GM18867 (cell line): ENCODE results near the gene B3GNT5.

Experiments used
- ATAC-seq: cut with Tn5 transposase; IDR thresholded peaks from one replicate; pipeline ENCODE4 v1.9.1; 2021; ENCODE audit warnings: mild to moderate bottlenecking, moderate library complexity; ENCODE audit not compliant: unreplicated experiment

Gene B3GNT5

DNA sequence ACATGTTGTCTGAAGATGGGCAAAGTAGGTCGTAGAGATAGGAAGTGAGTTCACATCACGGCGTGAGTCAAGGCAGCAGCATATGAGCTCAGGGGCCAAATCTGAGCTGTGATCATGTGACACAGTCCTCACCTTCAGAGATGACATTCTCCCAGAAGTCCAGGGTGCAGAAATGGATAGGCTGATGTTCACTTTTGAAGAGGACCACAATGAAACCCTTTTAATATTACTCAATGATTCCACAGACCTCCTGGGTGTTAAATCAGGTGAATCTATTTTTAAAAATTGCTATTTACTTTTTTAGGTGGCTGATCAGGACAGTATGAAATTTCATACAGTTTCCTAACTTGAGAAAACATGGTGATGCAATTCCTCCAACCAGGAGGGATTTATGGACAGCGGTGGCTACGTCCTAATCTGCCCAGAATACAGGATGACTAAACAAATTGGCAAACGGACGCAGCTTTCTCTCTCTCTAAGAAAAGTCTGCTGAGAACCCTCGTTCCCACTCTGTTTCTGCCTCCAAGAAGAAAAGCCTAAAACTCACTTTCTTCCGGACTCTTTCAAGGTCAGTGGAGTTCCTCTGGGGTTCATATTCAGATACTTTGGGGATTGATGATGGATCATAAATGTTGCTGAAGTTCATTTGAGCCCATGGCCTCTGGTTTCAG, 34.4 kb downstream of the B3GNT5 start:
- no peak for ATAC-seq

DNA sequence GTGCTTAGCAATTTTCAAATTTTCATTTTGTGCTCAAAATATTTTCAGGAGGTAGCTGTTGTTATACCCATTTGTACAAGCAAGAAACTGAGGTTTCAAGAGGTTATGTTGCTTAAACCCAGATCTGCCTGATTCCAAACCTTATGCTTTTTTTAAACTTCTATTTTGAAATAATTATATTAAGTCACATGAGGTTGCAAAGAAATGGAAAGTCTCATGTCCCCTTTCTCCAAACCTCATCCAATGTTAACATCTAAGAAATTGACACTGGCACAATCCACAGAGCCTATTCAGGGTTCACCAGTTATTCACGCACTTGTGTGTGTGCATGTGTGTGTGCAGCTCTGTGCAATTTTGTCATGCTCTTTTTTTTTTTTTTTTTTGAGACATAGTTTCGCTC, 35.1 kb downstream of the B3GNT5 start:
- ATAC-seq = no peak

DNA sequence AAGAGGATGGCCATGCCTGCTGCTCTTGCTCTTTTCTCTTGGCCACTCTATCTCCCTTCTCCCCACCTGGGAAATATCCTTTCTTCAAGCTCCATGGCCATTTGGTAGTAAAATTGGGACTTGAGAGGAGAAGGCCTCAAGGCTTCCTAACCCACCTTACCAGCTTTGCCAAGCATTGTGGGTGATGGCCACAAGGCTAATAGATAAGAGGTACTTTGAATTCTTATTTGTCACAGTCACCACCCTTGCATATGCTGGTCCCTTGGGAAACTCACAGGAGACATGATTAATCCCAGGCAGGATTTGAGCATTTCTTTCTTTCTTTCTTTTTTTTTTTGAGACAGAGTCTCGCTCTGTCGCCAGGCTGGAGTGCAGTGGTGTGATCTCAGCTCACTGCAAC, 37.2 kb downstream of the B3GNT5 start:
- ATAC-seq = no peak

DNA sequence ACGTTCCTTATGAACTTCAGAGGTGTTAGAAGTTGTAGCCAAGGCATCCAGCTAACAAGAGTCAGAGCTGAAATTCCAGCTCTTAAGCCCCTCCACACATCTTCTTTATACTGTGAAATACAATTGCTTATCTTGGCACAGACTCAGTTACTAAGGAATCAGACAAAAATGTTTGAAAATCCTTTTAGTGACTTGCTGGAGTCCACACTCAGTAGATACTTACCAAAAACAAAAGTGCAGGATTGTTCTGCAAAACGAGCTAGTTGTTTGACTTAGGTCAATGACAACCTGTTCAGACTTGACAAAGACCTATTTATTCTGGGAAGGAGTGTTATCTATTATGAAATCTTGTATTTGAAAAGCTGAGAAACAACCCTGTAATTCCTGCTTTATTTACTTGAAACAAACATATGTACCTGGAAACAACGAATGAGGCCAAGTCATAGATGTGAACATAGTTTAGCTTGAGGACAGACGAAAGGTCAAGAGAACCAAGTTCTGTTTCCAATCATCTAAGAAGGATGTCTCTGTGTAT, 38.5 kb downstream of the B3GNT5 start:
- ATAC-seq = no peak

DNA sequence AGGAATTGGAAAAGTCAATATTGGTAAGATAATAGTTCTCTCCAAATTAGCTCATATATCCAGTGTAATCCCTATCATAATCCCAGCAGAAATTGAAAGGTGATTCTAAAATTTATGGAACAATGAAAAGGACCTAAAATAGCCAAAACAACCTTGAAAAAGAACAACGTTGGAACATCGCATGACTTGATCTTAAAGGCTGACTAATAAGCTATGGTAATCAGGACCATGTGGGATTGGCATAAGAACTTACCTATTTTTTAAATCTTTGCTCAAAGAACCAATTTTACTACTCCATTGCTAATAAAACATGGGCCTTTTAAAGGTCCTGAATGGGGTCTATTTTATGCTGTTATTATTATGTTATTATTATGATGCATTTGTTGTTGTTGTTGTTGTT, 40.9 kb downstream of the B3GNT5 start:
- no peak for ATAC-seq

DNA sequence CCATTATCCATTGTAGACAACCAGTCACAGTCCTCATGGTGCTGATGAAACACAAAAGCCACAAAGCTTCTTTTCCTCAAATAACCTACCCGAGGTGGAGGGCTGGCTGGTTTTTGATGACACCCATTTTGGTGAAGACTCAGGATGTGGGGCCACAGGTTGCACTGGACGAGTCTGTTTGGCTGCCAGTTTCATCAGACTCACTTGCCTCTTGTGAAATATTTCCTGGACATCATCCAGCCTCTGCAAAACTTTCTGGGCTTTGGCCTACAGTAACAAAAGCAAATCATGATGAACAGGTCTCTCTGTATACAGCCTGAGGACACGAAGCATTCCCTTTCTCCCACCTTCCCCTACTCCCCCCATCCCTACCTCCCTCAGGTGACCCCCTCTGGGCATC, 42.2 kb downstream of the B3GNT5 start:
- ATAC-seq = no peak

DNA sequence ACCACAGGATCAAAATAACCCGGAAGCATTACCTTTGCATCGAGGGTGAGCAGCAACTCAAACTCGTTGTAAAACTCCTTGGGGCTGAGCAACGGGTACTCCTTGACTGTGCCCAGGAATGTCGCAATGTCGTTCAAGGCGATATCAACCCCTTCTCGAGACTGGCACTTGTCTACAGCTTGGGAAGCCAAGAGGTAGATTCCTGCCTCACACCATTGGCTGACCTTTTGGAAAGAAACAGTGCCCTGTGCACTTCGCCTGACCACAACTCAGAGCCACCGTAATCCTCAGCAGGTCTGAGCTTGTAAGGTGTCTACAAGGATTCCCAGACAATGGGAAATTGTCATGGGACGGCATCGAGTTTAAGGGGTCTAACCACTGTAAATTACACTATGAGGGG, 43.9 kb downstream of the B3GNT5 start:
- no peak for ATAC-seq

DNA sequence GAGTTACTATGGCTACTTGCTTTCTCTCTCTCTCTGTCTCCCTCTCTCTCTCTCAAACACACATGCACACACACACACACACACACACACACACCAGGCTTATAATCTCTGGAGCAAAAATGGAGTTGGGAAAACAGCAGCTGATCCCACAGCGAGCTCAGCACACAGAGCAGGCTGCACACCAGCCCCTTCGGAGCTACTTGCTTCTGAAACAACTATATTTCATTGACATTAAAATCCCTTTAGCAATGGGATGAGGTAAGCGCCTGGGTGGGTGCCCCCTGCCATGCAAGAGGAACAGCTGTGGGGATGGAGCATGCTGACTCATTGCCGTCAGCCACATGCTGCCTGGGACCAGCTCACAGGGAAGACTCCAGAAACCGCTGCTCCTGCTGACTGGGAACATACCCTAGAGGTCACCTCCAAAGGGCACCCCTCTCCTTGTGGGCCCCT, 45.7 kb downstream of the B3GNT5 start:
- ATAC-seq = no peak

DNA sequence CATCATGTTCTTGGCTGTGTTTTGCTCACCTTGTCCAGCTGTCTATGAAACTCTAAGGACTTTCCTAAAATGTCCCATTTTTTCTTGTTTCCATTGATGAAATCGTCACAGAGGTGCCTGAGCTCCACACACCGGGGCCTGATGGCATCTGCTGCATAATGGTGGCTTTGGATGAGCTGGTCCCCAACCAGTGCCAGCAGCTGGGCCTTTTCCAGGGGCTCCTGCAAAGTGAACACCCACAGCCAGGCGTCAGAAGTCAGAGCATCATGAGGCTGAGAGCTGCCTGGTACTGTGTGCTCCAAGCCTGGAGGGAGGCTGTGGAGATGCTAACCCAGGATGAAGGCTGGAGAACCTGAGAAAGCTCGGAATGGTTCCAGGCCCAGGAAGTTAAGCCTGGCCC, 46.9 kb downstream of the B3GNT5 start:
- no peak for ATAC-seq

DNA sequence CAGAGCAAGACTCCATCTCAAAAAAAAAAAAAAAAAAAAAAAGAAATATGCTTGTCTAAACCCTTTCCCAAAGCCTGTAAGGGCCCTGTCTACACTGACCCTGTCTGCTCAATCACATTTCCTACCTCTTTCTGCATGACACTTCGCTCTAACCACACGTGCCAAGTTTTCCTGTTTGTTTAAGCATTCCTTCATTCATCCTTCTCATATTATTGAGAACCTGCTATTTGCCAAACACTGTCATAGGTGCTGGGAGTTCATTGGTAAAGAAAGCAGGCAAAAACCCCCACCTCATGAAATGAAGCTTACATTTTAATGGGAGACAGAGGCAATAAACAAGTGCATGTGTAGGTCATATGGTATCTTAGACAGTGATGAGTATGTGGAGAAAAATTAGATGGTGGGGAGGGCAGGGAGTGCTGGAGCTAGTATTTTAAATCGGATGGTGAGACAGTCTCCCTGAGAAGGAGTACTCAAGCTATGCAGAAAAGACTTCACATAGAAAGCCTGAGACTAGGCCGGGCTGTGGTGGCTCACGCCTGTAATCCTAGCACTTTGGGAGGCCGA, 48.0 kb downstream of the B3GNT5 start:
- no peak for ATAC-seq

DNA sequence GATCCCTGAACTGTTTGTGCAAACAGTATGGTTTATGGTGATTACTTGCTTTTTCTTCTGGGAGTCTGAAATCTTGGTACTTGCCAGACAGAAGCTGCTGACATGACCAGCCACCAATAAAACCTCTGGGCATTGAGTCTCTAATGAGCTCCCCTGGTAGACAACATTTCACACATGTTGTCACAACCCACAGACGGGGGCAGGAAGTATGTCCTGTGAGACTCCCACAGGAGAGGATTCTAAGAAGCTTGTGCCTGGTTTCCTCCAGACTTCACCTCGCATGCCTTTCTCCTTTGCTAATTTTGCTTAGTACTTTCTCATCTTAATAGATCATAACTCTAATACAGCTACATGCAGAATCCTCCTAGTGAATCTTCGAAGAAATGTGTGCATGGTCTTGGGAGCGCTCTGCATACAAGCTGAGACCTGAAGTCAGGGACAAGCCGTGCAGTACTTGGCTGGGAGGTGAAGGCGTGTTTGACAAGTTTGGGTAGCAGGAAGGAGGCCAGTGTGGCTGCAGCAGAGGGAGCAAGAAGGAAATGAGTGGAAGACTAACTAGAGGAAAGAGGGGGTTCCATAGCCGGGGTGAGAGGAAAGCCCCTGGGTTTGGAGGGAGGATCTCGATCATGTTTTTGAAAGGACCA, 49.0 kb downstream of the B3GNT5 start:
- no peak for ATAC-seq

DNA sequence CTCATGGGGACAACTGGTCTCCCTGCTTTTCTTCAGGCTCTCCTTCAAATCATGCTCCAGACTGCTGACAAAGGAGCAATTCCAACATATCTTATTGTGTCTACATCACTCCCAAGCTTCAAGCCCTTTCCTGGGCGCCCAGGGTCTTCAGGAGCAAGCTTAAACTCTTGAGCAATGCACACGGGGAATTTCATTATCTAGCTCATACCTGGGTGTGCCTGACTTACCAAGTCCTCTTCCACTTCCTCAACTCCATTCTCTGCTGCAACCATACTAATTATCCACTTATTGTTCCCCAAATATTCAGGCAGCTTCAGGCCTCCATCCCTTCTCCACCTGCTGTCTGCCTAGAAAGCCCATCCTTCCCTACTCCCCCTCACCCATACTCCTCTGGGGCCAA, 50.6 kb downstream of the B3GNT5 start:
- no peak for ATAC-seq

DNA sequence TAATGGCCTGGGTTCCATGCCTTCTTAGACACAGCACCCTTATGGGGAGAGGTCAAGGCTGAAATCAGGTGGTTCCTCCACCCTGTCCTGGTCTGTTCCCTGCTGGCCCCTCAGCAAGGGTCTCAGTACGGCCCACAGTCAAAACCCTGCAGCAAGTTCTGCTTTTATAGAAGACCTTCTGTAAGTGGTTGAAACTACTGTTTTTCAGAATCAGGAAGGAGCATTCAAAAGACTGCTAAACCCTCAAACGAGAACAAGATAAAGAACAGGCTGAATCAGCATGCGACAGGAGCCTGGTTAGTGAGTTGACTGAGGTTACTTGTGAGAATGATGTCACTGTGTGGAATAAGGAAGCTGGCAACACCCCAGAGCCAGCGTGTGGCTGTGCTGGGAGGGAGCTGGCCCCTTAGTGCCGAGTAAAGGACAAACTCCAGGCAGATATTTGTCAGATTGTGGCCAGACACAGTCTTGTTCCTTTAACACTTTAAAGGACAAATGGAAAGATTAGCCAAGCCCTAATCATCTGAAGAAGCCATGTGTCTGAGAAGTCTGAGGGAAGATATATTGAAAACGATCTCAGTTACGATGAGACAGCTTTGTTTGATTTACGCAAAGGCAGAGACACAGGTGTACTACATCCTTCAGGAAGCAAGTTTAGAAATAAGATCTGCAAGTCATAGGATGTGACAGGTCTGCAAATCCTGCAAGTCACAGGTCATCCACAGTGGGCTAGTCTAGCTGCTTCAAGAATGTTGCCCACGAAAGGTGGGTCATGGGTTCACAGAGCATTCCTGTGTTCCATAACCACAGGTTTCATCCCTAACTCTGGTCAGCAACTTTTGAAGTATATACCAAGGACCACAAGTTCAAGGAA, 54.0 kb downstream of the B3GNT5 start:
- peak; percentile 88 for ATAC-seq

DNA sequence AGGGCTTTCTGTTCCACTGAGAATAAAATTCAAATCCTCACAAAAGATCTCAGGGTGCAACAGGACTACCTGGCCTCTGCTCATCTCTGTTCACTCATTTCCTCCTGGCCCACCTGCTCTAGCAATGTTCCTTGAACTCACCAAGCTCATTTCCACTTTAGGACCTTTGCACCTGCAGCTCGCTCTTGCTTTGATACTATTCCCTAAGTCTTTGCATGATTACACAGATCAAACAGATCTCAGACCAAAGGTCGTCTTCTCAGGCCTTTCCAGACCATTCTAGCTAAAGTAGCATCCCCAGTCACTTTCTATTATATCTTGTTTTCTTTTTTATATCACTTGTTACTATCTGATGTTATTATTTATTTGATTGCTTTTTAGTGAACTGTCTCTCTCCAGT, 54.7 kb downstream of the B3GNT5 start:
- no peak for ATAC-seq

DNA sequence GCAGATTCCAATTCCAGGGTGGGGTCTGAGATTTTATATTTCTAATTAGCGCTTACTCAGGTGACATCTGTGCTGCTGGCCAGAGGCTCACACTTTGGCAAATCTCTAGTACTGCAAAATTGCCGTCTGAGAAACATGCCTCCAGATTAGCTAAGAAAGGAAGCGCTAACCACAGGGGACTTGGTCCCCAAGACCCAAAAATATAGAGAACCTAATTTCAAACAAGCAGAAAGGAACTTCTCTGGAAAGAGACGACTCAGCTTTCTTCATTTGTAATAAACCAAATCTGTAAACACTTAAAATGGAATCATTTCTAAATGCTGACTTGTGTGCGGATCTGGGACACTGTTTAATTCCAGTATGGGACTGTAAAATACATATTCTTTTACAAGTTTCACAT, 55.7 kb downstream of the B3GNT5 start:
- ATAC-seq = no peak

DNA sequence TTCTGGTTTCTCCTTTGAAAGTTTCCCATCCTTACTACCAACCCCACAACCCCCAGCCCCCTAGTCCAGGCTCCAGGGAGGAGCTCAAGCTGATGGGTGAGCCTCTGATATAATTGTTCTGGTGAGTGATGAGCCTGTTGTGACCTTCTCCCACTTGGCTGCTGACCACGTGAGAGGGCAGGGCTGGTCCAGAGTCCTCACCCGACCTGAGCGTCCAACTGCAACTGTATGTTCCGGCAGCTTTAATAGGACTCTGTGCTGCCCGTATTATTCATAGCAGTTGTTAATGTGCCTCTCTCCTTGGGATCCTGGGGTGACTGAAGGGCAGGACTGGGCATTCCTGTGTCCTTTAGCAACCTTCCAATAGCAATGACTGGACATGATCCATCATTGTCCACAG, 56.2 kb downstream of the B3GNT5 start:
- no peak for ATAC-seq

DNA sequence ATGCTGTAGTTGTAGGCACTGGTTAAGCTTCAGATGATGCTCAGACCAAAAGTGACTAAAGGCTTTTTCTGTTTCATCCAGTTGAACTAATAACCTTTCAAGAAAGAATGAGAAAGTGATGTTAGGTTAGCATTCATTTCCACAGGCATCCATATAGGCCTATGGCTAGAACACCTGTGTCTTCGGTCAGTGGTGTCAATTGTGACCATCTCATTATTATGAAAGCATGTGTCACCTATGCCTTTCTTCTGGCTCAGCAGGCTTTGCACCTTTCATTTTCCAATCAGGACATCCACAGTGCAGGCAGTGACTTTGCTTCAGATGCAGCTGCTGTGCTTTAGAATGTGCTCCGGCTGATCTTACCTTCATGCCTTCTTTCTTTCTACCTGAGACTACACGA, 57.9 kb downstream of the B3GNT5 start:
- ATAC-seq = no peak

DNA sequence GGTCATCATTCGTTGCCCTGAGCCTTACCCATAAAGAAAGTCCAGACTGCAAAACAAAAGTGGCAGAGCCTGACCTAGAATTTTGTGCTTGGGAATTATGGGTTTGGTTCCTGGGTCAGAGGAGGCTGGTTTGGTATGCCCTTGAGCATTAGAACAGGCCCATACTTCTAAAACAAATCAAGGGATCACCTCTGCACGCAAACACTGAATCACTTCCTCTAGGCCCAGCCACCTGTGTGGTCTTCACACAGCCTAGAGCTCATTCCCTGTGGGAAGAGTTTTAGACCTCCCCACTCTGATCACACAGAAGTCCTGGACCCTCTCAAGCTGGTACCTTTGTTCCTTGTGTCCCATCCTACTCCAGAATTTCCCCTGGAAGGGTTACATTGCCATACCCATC, 59.4 kb downstream of the B3GNT5 start:
- no peak for ATAC-seq

DNA sequence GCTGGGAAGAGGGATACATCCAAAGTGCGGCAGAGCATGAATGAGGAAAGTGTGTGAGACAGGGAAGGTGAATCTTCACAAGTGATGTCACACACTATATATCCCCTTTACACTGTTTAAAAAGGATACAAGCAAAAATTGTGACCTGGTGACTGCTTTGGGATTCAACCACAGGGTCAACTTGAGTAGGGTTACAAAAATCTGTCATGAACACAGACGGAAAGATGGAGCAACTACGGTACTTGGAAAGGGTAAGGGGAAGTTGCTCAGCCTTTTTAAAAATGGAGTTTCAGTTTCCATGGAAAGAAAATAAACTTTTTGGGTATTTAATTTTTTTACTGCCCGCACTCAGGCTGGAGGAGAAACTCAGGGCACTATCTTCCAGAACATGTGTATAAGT, 60.3 kb downstream of the B3GNT5 start:
- no peak for ATAC-seq

DNA sequence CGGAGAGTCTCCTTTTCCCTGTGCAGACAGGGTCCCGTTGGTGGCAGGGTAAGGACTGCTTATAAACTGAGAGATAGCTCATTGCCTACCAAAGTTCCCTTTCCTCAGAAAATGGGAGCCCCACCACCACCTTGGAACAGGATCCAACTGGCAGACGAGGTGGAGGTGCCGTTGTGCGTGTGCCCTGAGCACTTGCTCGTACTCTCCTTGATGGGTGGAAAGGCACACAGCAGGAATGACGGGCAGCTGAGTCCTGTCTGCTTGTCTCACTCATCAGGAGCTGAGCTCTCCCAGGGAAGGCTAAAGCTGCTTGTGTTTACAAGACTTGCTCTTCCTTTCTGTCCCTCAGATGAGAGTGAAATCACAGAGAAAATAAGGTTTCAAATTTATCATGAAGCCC, 60.7 kb downstream of the B3GNT5 start:
- no peak for ATAC-seq

DNA sequence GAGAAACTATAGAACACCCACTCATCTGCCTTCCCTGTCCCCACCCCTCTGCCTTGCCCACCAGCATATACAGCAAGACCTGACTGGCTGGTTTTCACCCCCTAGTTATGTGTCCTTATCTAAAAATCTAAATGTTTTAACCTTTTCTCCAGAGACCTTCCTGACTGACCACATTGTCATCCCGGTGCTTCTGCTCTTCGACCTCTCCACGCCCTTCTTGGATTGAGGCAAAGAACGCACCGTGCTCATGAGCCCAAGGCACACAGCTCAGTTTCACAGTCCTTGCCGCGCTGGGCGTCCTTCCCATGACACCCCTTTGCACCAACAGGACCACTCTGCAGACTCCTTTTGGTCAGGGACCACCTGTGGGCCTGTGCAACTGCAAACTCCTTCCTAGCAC, 62.7 kb downstream of the B3GNT5 start:
- no peak for ATAC-seq
